Measurements from ENCODE around the gene DPYD. TPM values are rescaled to one million over a fixed set of nuclear protein-coding genes. Genes with fewer than 3 reads are reported as not detected.

DPYD gene
- total RNA-seq, 4 donors from 2014 or later: 35.7 to 65.4 (median 43.7) TPM

GRCh38 chr1:97271916-97272788 is 648.7 kb downstream of the DPYD start:
- no peak for TF ChIP-seq CTCF (IDR thresholded peaks at IDR 0.05)
- TF ChIP-seq EP300 (IDR thresholded peaks at IDR 0.05): no peak
- TF ChIP-seq POLR2A (IDR thresholded peaks at IDR 0.05): no peak
- DNase-seq (ENCODE audit: low spot score in 2 of 2): no peak
- H3K27ac ChIP-seq: no peak overlapping the region
- H3K9me3 ChIP-seq: no peaks in the 10 kb centered on the region
- 39 to 40% methylated on average over 6 of the region's 6 CpGs for WGBS, 2 donors
- H3K4me3 ChIP-seq: no peak overlapping the region
- peaks cover 0 to 19% (median 0%) of the 10 kb centered on the region in 4 donors for H3K4me1 ChIP-seq
- no peaks in the 10 kb centered on the region for H3K27me3 ChIP-seq
- H3K36me3 ChIP-seq: peaks cover 0 to 11% (median 0%) of the 10 kb centered on the region in 3 donors

DNA sequence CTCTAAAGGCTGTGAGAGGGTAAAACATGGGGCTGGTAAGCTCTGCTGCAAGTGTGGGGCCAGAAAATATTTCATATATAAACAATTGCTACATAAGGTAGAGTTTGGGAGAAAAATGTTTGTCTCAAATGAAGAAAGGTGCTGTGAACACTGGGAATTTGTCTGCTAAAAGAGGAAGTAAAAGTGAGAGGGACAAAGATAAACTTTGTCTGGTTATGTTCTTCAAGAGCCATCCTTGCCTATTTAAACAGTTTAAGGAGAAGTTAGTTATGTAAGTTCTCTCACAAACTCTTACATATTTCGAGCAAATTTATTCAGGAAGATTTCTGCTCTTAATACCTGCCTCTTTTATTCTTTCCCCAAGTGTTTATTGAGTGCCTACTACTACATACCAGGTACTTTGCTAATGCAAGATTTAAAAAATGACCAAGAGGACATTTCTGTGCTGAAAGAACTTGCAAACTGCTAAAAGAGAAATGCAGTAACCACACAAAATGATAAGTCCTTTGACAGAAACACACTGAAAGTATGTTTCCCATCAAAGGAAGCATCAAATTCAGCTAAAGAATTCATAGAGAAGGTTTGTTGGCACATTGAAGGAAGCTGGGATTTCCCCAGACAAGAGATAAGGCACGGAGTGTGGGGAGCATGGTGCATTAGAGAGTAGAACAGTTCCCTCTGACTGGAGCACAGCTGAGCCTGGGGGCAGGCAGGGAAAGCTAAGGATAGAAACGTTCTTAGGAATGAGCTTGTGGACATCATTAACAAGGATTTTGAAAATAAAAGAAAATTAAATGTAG is 650.1 kb downstream of the DPYD start:
- Histone ChIP-seq H3K4me1 (peaks cover 0 to 19% (median 0%) of the 10 kb centered on the region in 4 donors), H3K27me3 (no peaks in the 10 kb centered on the region), H3K27ac (no peak overlapping the region), H3K4me3 (no peak overlapping the region), H3K9me3 (no peaks in the 10 kb centered on the region), H3K36me3 (peaks cover 0 to 12% (median 0%) of the 10 kb centered on the region in 3 donors)
- DNase-seq (ENCODE audit: low spot score in 2 of 2): no peak
- TF ChIP-seq CTCF (IDR thresholded peaks at IDR 0.05) (no peak), POLR2A (IDR thresholded peaks at IDR 0.05) (no peak), EP300 (IDR thresholded peaks at IDR 0.05) (no peak)
- 50 to 56% methylated on average over 3 of the region's 3 CpGs for WGBS, 2 donors

DNA sequence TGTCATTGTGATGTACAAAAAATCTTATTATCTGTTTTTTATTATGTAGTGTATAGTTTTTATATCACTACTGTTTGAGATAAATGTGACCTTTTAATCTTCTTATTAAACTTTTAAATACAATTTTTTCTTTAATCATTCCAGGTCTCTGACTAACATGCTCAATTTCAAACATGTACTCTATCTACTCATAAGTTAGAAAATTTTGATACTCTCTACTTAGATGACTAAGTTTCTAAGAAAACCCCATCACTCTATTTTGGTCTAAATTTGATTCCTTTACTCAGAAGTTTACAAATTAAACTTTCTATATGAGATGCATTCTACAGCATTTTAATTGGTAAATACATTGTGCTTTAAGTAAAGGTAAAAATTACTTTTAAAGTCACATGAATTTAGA is 655.2 kb downstream of the DPYD start:
- TF ChIP-seq CTCF (IDR thresholded peaks at IDR 0.05): no peak
- no peak for TF ChIP-seq EP300 (IDR thresholded peaks at IDR 0.05)
- no peak for TF ChIP-seq POLR2A (IDR thresholded peaks at IDR 0.05)
- H3K9me3 ChIP-seq: no peaks in the 10 kb centered on the region
- H3K4me3 ChIP-seq: no peak overlapping the region
- DNase-seq (ENCODE audit: low spot score in 2 of 2): no peak
- H3K36me3 ChIP-seq: peaks cover 0 to 12% (median 0%) of the 10 kb centered on the region in 3 donors
- no peaks in the 10 kb centered on the region for H3K27me3 ChIP-seq
- H3K27ac ChIP-seq: no peak overlapping the region
- peaks cover 0 to under 1% (median 0%) of the 10 kb centered on the region in 4 donors for H3K4me1 ChIP-seq

- H3K36me3 ChIP-seq: peaks cover 0 to 8% (median 0%) of the 10 kb centered on the region in 3 donors
- H3K4me1 ChIP-seq: no peaks in the 10 kb centered on the region
- H3K4me3 ChIP-seq: no peak overlapping the region
- no peaks in the 10 kb centered on the region for H3K9me3 ChIP-seq
- no peak for DNase-seq (ENCODE audit: low spot score in 2 of 2)
- TF ChIP-seq CTCF (IDR thresholded peaks at IDR 0.05) (no peak), POLR2A (IDR thresholded peaks at IDR 0.05) (no peak), EP300 (IDR thresholded peaks at IDR 0.05) (no peak)
- WGBS, 2 donors: 67 to 77% methylated on average over 1 of the region's 1 CpG
- no peak overlapping the region for H3K27ac ChIP-seq
- no peaks in the 10 kb centered on the region for H3K27me3 ChIP-seq
Measured at GRCh38 chr1:97262842-97263241, 658.0 kb downstream of the DPYD start.

DNA sequence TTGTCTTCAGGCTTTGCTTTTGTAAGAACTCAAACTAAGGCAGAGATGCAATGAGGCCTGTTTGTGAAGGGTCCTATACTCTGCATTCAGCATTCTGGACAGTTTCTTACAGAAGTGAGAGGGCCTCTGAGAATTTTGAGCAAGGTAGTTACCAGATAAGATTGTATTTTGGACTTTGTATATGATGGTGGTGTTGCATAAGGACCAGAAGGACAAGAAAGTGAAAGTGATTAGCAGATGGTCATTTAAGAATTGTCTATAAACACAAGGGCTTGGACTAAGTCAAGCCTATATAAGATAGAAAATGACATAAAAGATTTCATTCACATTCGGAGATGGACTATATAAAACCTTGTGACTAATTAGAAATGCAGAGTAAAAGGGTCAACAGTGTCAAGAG is 662.2 kb downstream of the DPYD start:
- Histone ChIP-seq H3K9me3 (no peaks in the 10 kb centered on the region), H3K4me1 (no peaks in the 10 kb centered on the region), H3K36me3 (no peaks in the 10 kb centered on the region), H3K27me3 (no peaks in the 10 kb centered on the region), H3K4me3 (no peak overlapping the region), H3K27ac (no peak overlapping the region)
- no peak for DNase-seq (ENCODE audit: low spot score in 2 of 2)
- TF ChIP-seq CTCF (IDR thresholded peaks at IDR 0.05): no peak
- no peak for TF ChIP-seq EP300 (IDR thresholded peaks at IDR 0.05)
- WGBS, 2 donors: 94 to 96% methylated on average over 1 of the region's 1 CpG

Measured in tibial nerve (tissue), 4 donors.